ENCODE data around the gene PDE6A. TPM values are rescaled to one million over a fixed set of nuclear protein-coding genes. Genes with fewer than 3 reads are reported as not detected.

Gene PDE6A
- total RNA-seq, 1 experiment from 2014 or later = not detected

DNA sequence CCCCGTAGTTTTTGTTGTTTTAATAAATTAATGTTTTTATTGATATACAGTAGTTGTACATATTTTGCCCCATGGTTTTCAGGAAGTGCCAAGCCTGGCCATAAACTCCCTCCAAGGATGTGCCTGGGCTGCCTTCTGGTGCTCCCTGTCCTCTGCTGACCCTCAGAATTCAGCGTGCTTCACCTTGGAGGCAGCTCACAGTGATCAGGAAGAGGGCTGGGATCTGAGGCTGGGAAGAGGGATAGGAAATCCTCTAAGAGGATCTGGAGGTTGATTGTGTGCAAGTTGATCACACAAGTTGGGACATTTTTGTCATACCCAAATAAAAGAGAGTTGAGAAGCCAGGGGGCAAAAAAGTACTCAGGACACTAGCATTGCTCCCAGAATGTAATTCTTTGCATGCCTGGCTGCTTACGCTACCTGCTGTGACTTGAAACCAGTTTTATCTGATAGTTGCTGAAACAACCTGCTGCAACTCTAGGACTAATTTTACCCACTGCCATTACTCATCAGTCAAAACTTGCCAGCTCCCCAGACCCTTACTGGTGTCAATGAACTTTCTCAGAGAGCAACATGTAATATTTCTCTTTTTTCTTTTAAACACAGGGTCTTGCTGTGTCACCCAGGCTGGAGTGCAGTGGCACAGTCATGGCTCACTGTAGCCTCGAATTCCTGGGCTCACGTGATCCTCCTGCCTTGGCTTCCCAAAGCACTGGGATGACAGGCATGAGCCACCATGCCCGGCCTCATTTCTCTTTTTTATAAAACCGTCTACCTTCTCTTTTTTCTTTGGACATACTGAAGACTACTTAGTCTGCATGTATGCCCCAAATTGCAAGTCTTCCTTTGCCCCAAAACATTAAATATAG is 29.0 kb downstream of the PDE6A start:
- H3K4me2 ChIP-seq (ENCODE audit: insufficient read depth, insufficient read length, low read length) = no peak overlapping the region
- no peaks in the 10 kb centered on the region for H3K23me2 ChIP-seq (ENCODE audit: insufficient read length, low read depth, low read length, poor library complexity, severe bottlenecking)
- no peak overlapping the region for H3K4me3 Mint-ChIP-seq
- H4K91ac ChIP-seq (ENCODE audit: insufficient read length, low read depth, low read length) = no peak overlapping the region
- TF ChIP-seq, protein P1, sequence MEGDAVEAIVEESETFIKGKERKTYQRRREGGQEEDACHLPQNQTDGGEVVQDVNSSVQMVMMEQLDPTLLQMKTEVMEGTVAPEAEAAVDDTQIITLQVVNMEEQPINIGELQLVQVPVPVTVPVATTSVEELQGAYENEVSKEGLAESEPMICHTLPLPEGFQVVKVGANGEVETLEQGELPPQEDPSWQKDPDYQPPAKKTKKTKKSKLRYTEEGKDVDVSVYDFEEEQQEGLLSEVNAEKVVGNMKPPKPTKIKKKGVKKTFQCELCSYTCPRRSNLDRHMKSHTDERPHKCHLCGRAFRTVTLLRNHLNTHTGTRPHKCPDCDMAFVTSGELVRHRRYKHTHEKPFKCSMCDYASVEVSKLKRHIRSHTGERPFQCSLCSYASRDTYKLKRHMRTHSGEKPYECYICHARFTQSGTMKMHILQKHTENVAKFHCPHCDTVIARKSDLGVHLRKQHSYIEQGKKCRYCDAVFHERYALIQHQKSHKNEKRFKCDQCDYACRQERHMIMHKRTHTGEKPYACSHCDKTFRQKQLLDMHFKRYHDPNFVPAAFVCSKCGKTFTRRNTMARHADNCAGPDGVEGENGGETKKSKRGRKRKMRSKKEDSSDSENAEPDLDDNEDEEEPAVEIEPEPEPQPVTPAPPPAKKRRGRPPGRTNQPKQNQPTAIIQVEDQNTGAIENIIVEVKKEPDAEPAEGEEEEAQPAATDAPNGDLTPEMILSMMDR (conservative IDR thresholded peaks at IDR 0.05) = no peak
- H3T11ph ChIP-seq (ENCODE audit: low read length) = no peak overlapping the region
- no peak overlapping the region for H3K56ac ChIP-seq (ENCODE audit: insufficient read length, low read depth, low read length)
- H2BK120ac ChIP-seq (ENCODE audit: low read depth, low read length, poor library complexity, severe bottlenecking) = no peak overlapping the region
- H2AFZ ChIP-seq (ENCODE audit: low read length) = no peak overlapping the region
- H3K9me3 ChIP-seq (ENCODE audit: control insufficient read depth, low read depth, low read length) = no peaks in the 10 kb centered on the region
- DNase-seq = no peak
- H3K4ac ChIP-seq (ENCODE audit: low read depth, low read length) = no peak overlapping the region
- no peak overlapping the region for H2BK15ac ChIP-seq (ENCODE audit: low read depth, low read length)
- H3K18ac ChIP-seq (ENCODE audit: insufficient read length, low read depth, low read length) = no peak overlapping the region
- H3K36me3 Mint-ChIP-seq (ENCODE audit: insufficient read depth in 1 of 3, low read depth in 3 of 3) = no peaks in the 10 kb centered on the region
- WGBS (ENCODE audit: extremely low coverage, insufficient read length, low lambda C conversion rate) = no CpG with 5 or more reads among the region's 7 CpGs
- peaks cover 8 to 11% of the 10 kb centered on the region in 2 experiments; a peak in 3 of 4 replicates for H3K4me1 Mint-ChIP-seq
- H3K14ac ChIP-seq (ENCODE audit: insufficient read depth, low read length) = no peak overlapping the region
- no peak overlapping the region for H3K27ac ChIP-seq (ENCODE audit: insufficient read length, low read depth, low read length)
- no peak overlapping the region for H3K27ac Mint-ChIP-seq
- H3K27me3 Mint-ChIP-seq (ENCODE audit: low read depth) = peaks cover 1% of the 10 kb centered on the region
- H4K5ac ChIP-seq (ENCODE audit: insufficient read length, low read depth, low read length) = no peak overlapping the region
- no peak overlapping the region for H2AK5ac ChIP-seq (ENCODE audit: insufficient read length, low read length)
- H3K9me3 Mint-ChIP-seq = no peaks in the 10 kb centered on the region; a peak in 1 of 5 replicates
- no peak overlapping the region for H3K23ac ChIP-seq (ENCODE audit: insufficient read length, low read depth, low read length)
- no peaks in the 10 kb centered on the region for H3K27me3 ChIP-seq (ENCODE audit: insufficient read depth, low read length)
- no peak overlapping the region for H3K9ac ChIP-seq (ENCODE audit: extremely low read depth, insufficient read length, low read length)
- no peaks in the 10 kb centered on the region for H3K4me1 ChIP-seq (ENCODE audit: insufficient read depth, low read length)
- no peak overlapping the region for H2BK12ac ChIP-seq (ENCODE audit: insufficient read length, low read depth, low read length)
- no peaks in the 10 kb centered on the region for H4K20me1 ChIP-seq (ENCODE audit: control insufficient read depth, insufficient read depth, insufficient read length)
- H3K79me1 ChIP-seq (ENCODE audit: insufficient read depth, low read depth, low read length, poor library complexity, severe bottlenecking) = no peaks in the 10 kb centered on the region
- no peak overlapping the region for H4K8ac ChIP-seq (replicated peaks; ENCODE audit: insufficient read length, low read depth, low read length)
- no peak overlapping the region for H2BK20ac ChIP-seq (ENCODE audit: low read depth, low read length, poor library complexity, severe bottlenecking)
- H3K79me2 ChIP-seq (ENCODE audit: insufficient read depth, low read length) = no peaks in the 10 kb centered on the region
- H2BK5ac ChIP-seq (ENCODE audit: insufficient read length, low read length) = no peak overlapping the region
